Activated T-cell treated with anti-CD3 and anti-CD28 coated beads, Interleukin-2, amount 50 U/mL, for 24 hours (primary cell): ENCODE measurements around the gene CYTL1.

Experiments
- DNase-seq: peaks from one replicate; pipeline ENCODE4 v3.0.0-alpha.2; 2020
- H3K27ac Mint-ChIP-seq: 2 replicates; pipeline ENCODE4 v1.8.0; 2020; ENCODE audit warnings: mild to moderate bottlenecking, mixed read lengths
- H3K27me3 Mint-ChIP-seq: 2 replicates; pipeline ENCODE4 v1.8.0; 2020; ENCODE audit warnings: mixed read lengths
- H3K36me3 Mint-ChIP-seq: 2 replicates; pipeline ENCODE4 v1.8.0; 2020; ENCODE audit warnings: low read depth, mixed read lengths
- H3K4me1 Mint-ChIP-seq: 2 replicates; pipeline ENCODE4 v1.8.0; 2020; ENCODE audit warnings: low read depth, mixed read lengths
- H3K4me3 Mint-ChIP-seq: 2 replicates; pipeline ENCODE4 v1.8.0; 2020; ENCODE audit warnings: mild to moderate bottlenecking, moderate library complexity, mixed read lengths
- H3K9me3 Mint-ChIP-seq: 2 replicates; pipeline ENCODE4 v1.8.0; 2020; ENCODE audit warnings: mixed read lengths

Gene CYTL1

GRCh38 chr4:4981827-4982226, 37.4 kb downstream of the CYTL1 start:
- no peak for DNase-seq
- no peaks in the 10 kb centered on the region for H3K36me3 Mint-ChIP-seq
- peaks cover 2% of the 10 kb centered on the region for H3K9me3 Mint-ChIP-seq
- H3K4me3 Mint-ChIP-seq: no peak overlapping the region
- no peaks in the 10 kb centered on the region for H3K27me3 Mint-ChIP-seq
- no peak overlapping the region for H3K27ac Mint-ChIP-seq
- no peaks in the 10 kb centered on the region for H3K4me1 Mint-ChIP-seq

- Mint-ChIP-seq H3K27ac (no peak overlapping the region), H3K27me3 (no peaks in the 10 kb centered on the region), H3K4me3 (no peak overlapping the region), H3K36me3 (no peaks in the 10 kb centered on the region), H3K9me3 (peaks cover 2% of the 10 kb centered on the region), H3K4me1 (no peaks in the 10 kb centered on the region)
- no peak for DNase-seq
Observed at GRCh38 chr4:4981427-4981826, 37.8 kb downstream of the CYTL1 start.

GRCh38 chr4:4980621-4981230, 38.5 kb downstream of the CYTL1 start:
- Mint-ChIP-seq H3K36me3 (no peaks in the 10 kb centered on the region), H3K4me1 (no peaks in the 10 kb centered on the region), H3K27ac (no peak overlapping the region), H3K4me3 (no peak overlapping the region), H3K9me3 (peaks cover 2% of the 10 kb centered on the region), H3K27me3 (no peaks in the 10 kb centered on the region)
- no peak for DNase-seq

DNA sequence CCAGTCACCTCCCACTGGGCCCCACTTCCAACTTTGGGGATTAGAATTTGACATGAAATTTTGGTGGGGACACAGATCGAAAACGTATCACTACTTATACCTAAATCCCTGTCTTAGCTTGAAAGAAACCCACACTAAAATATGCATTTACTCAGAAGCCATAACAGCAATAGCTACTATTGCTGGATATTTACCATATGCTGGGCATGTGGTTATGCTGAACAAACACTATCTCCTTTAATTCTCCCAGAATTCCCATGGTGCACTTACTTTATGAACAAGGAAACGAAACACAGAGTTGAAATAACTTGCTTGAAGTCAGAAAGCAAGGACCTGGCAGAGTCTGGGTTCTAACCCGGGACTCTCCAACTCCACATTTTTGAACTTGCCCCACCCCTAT, 39.3 kb downstream of the CYTL1 start:
- no peak overlapping the region for H3K27ac Mint-ChIP-seq
- H3K27me3 Mint-ChIP-seq: no peaks in the 10 kb centered on the region
- no peaks in the 10 kb centered on the region for H3K4me1 Mint-ChIP-seq
- H3K4me3 Mint-ChIP-seq: no peak overlapping the region
- peaks cover 2% of the 10 kb centered on the region for H3K9me3 Mint-ChIP-seq
- DNase-seq: no peak
- no peaks in the 10 kb centered on the region for H3K36me3 Mint-ChIP-seq

GRCh38 chr4:4974727-4975126, 44.5 kb downstream of the CYTL1 start:
- Mint-ChIP-seq H3K4me1 (no peaks in the 10 kb centered on the region), H3K9me3 (peaks cover 8% of the 10 kb centered on the region), H3K27me3 (peaks cover 6% of the 10 kb centered on the region), H3K27ac (no peak overlapping the region), H3K4me3 (no peak overlapping the region), H3K36me3 (no peaks in the 10 kb centered on the region)
- no peak for DNase-seq

GRCh38 chr4:4971796-4972195, 47.5 kb downstream of the CYTL1 start:
- Mint-ChIP-seq H3K27ac (no peak overlapping the region), H3K4me1 (no peaks in the 10 kb centered on the region), H3K27me3 (peaks cover 6% of the 10 kb centered on the region), H3K36me3 (no peaks in the 10 kb centered on the region), H3K9me3 (peaks cover 6% of the 10 kb centered on the region), H3K4me3 (no peak overlapping the region)
- no peak for DNase-seq

DNA sequence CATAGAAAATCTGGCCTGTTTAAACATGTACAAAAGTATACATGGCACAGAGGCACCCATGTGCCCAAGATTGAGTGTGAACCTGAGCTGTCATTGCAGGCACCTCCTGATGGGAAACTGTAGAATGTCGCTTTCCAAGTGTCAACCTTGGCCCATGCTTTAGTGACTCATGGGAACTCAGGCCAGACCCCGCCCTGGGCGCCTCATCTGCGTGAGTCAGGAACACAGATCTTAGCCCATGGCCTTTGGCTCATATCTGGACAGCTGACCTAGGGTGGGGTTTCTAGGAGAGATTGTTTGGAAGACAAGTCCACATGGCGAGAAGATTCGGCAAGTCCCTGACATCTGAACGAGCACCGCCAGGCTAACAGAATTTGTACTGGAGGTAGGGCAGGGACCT, 50.0 kb downstream of the CYTL1 start:
- H3K9me3 Mint-ChIP-seq: peaks cover 11% of the 10 kb centered on the region
- no peaks in the 10 kb centered on the region for H3K36me3 Mint-ChIP-seq
- DNase-seq: no peak
- H3K4me1 Mint-ChIP-seq: no peaks in the 10 kb centered on the region
- peaks cover 6% of the 10 kb centered on the region for H3K27me3 Mint-ChIP-seq
- H3K27ac Mint-ChIP-seq: no peak overlapping the region
- no peak overlapping the region for H3K4me3 Mint-ChIP-seq

GRCh38 chr4:4968161-4968725, 51.0 kb downstream of the CYTL1 start:
- no peaks in the 10 kb centered on the region for H3K36me3 Mint-ChIP-seq
- no peak overlapping the region for H3K27ac Mint-ChIP-seq
- H3K4me3 Mint-ChIP-seq: no peak overlapping the region
- H3K4me1 Mint-ChIP-seq: no peaks in the 10 kb centered on the region
- peaks cover 14% of the 10 kb centered on the region for H3K9me3 Mint-ChIP-seq
- no peaks in the 10 kb centered on the region for H3K27me3 Mint-ChIP-seq
- no peak for DNase-seq
